ENCODE measurements around the gene FLYWCH2.

Gene FLYWCH2

GRCh38 chr16:2874032-2874911 is 8.7 kb upstream of the FLYWCH2 start:
- DNase-seq: no peak
- in situ Hi-C loops (cut with MboI; ENCODE audit: low pct_unique_long_range_greater_than_20kb, low sequenced_read_pairs): no loop called here

- peak; percentile 89 for DNase-seq
- in situ Hi-C loops (cut with MboI; ENCODE audit: low pct_unique_long_range_greater_than_20kb, low sequenced_read_pairs): no loop called here
These were observed 8.1 kb upstream of the FLYWCH2 start for GRCh38 chr16:2874912-2875362.

- no peak for DNase-seq
- in situ Hi-C loops (cut with MboI; ENCODE audit: low pct_unique_long_range_greater_than_20kb, low sequenced_read_pairs): no loop called here
These were observed 3.0 kb upstream of the FLYWCH2 start for GRCh38 chr16:2879854-2880508.

GRCh38 chr16:2881783-2882649 is 999 bp upstream of the FLYWCH2 start:
- peak; percentile 43 for DNase-seq
- in situ Hi-C loops (cut with MboI; ENCODE audit: low pct_unique_long_range_greater_than_20kb, low sequenced_read_pairs): no loop called here

- in situ Hi-C loops (cut with MboI; ENCODE audit: low pct_unique_long_range_greater_than_20kb, low sequenced_read_pairs): no loop called here
- DNase-seq: peak; percentile 34
These were observed 468 bp downstream of the FLYWCH2 start for GRCh38 chr16:2883458-2883908.

- in situ Hi-C loops (cut with MboI; ENCODE audit: low pct_unique_long_range_greater_than_20kb, low sequenced_read_pairs): no loop called here
- DNase-seq: no peak
These were observed 1.0 kb downstream of the FLYWCH2 start for GRCh38 chr16:2884041-2884451.

GRCh38 chr16:2894231-2894630 is 11.2 kb downstream of the FLYWCH2 start:
- no peak for DNase-seq
- in situ Hi-C loops (cut with MboI; ENCODE audit: low pct_unique_long_range_greater_than_20kb, low sequenced_read_pairs): no loop called here

- in situ Hi-C loops (cut with MboI; ENCODE audit: low pct_unique_long_range_greater_than_20kb, low sequenced_read_pairs): no loop called here
- DNase-seq: no peak
These were observed 12.8 kb downstream of the FLYWCH2 start for GRCh38 chr16:2895813-2896212.

GRCh38 chr16:2896480-2897010 is 13.5 kb downstream of the FLYWCH2 start:
- DNase-seq: no peak
- in situ Hi-C loops (cut with MboI; ENCODE audit: low pct_unique_long_range_greater_than_20kb, low sequenced_read_pairs): no loop called here

- DNase-seq: no peak
- in situ Hi-C loops (cut with MboI; ENCODE audit: low pct_unique_long_range_greater_than_20kb, low sequenced_read_pairs): no loop called here
These were observed 14.1 kb downstream of the FLYWCH2 start for GRCh38 chr16:2897110-2897509.

GRCh38 chr16:2898831-2899563 is 16.0 kb downstream of the FLYWCH2 start:
- DNase-seq: no peak

GRCh38 chr16:2899564-2900072 is 16.6 kb downstream of the FLYWCH2 start:
- in situ Hi-C loops (cut with MboI; ENCODE audit: low pct_unique_long_range_greater_than_20kb, low sequenced_read_pairs): no loop called here
- DNase-seq: no peak

More at GRCh38 chr16:2898831-2899563, 16.0 kb downstream of the FLYWCH2 start:
- in situ Hi-C loops (cut with MboI; ENCODE audit: low pct_unique_long_range_greater_than_20kb, low sequenced_read_pairs): no loop called here

- in situ Hi-C loops (cut with MboI; ENCODE audit: low pct_unique_long_range_greater_than_20kb, low sequenced_read_pairs): no loop called here
- no peak for DNase-seq
These were observed 17.6 kb downstream of the FLYWCH2 start for GRCh38 chr16:2900526-2901075.

GRCh38 chr16:2902337-2903130 is 19.5 kb downstream of the FLYWCH2 start:
- no peak for DNase-seq

GRCh38 chr16:2904100-2904921 is 21.3 kb downstream of the FLYWCH2 start:
- in situ Hi-C loops (cut with MboI; ENCODE audit: low pct_unique_long_range_greater_than_20kb, low sequenced_read_pairs): no loop called here
- DNase-seq: peak; percentile 92

More at GRCh38 chr16:2902337-2903130, 19.5 kb downstream of the FLYWCH2 start:
- in situ Hi-C loops (cut with MboI; ENCODE audit: low pct_unique_long_range_greater_than_20kb, low sequenced_read_pairs): no loop called here

GRCh38 chr16:2904922-2905240 is 21.9 kb downstream of the FLYWCH2 start:
- in situ Hi-C loops (cut with MboI; ENCODE audit: low pct_unique_long_range_greater_than_20kb, low sequenced_read_pairs): no loop called here
- DNase-seq: no peak

All from KBM-7 (cell line).